ENCODE data around the gene ADAT1.
"Not testable (repeated sequence)": the region's sequence is repeated elsewhere in the genome, so short reads cannot be mapped to it uniquely, and the experiment has no call there.

ADAT1 gene

GRCh38 chr16:75618780-75619179 is 4.3 kb downstream of the ADAT1 start:
- no peak for DNase-seq

- no peak for DNase-seq
Measured at GRCh38 chr16:75617121-75617520, 6.0 kb downstream of the ADAT1 start.

- no peak for DNase-seq
Measured at GRCh38 chr16:75616521-75617010, 6.5 kb downstream of the ADAT1 start.

- no peak for DNase-seq
Measured at GRCh38 chr16:75615619-75616018, 7.5 kb downstream of the ADAT1 start.

- no peak for DNase-seq
Measured at GRCh38 chr16:75614066-75614897, 8.8 kb downstream of the ADAT1 start.

- DNase-seq = no peak
Measured at GRCh38 chr16:75606507-75606906, 16.6 kb downstream of the ADAT1 start.

GRCh38 chr16:75603241-75603640 is 19.8 kb downstream of the ADAT1 start:
- no peak for DNase-seq

- no peak for DNase-seq
Measured at GRCh38 chr16:75599452-75600277, 23.4 kb downstream of the ADAT1 start.

- DNase-seq = no peak
Measured at GRCh38 chr16:75593825-75594820, 29.0 kb downstream of the ADAT1 start.

- no peak for DNase-seq
Measured at GRCh38 chr16:75593308-75593707, 29.8 kb downstream of the ADAT1 start.

GRCh38 chr16:75591927-75592326 is 31.2 kb downstream of the ADAT1 start:
- DNase-seq = not testable (repeated sequence)

- DNase-seq = no peak
Measured at GRCh38 chr16:75590920-75591843, 31.9 kb downstream of the ADAT1 start.

- no peak for DNase-seq
Measured at GRCh38 chr16:75589306-75589705, 33.8 kb downstream of the ADAT1 start.

- no peak for DNase-seq
Measured at GRCh38 chr16:75588716-75589115, 34.4 kb downstream of the ADAT1 start.

- DNase-seq = no peak
Measured at GRCh38 chr16:75584108-75584507, 39.0 kb downstream of the ADAT1 start.

GRCh38 chr16:75579281-75579834 is 43.7 kb downstream of the ADAT1 start:
- no peak for DNase-seq

- DNase-seq = no peak
Measured at GRCh38 chr16:75578725-75579124, 44.4 kb downstream of the ADAT1 start.

- DNase-seq = no peak
Measured at GRCh38 chr16:75578212-75578611, 44.9 kb downstream of the ADAT1 start.

- no peak for DNase-seq
Measured at GRCh38 chr16:75576384-75576811, 46.7 kb downstream of the ADAT1 start.

GRCh38 chr16:75575958-75576357 is 47.1 kb downstream of the ADAT1 start:
- DNase-seq = no peak

- DNase-seq = no peak
Measured at GRCh38 chr16:75573955-75574354, 49.1 kb downstream of the ADAT1 start.
